ENCODE data around the gene PTGR2.
A peak's percentile ranks its signal among the peaks of the same experiment; 100 is the strongest.

- TF ChIP-seq POLR2AphosphoS5 (IDR thresholded peaks at IDR 0.05): peak; percentile 76 to 91 (median 82)
- TF ChIP-seq POLR2A (IDR thresholded peaks at IDR 0.05): peak; percentile 48 to 55
- no peak for TF ChIP-seq CTCF (IDR thresholded peaks at IDR 0.05)
- peak in 2 of 4 donors; percentile 18 to 76 for TF ChIP-seq EP300 (IDR thresholded peaks at IDR 0.05)
Measured at GRCh38 chr14:73886449-73887317, 35.1 kb downstream of the PTGR2 start, which contains the start of gene ZNF410.
